Right lobe of liver (tissue), 4 donors: Measurements from ENCODE around the gene IL1RN.

Source experiments
- POLR2A ChIP-seq: fragments of 450-650 bp; IDR thresholded peaks from one replicate; pipeline ENCODE4 v1.6.1; 2017; ENCODE audit warnings: antibody characterized with exemption, mild to moderate bottlenecking
- TF ChIP-seq, protein P1 (sequence below), 4 donors: fragments of 200-600 bp in 3 of 4; fragments of 450-650 bp in 1 of 4; IDR thresholded peaks; one replicate each; pipeline versions ENCODE4 v1.5.1 to v1.8.0; 2016 to 2022; ENCODE audit warnings: antibody characterized with exemption in 4 of 4, mild to moderate bottlenecking in 2 of 4
- donor health status: DM: no; HTN: no; CAD: no.
- donor health status: DM: no; HTN: no; CAD: no.
- donor health status: DM: no; HTN: yes; CAD: no.

DNA sequence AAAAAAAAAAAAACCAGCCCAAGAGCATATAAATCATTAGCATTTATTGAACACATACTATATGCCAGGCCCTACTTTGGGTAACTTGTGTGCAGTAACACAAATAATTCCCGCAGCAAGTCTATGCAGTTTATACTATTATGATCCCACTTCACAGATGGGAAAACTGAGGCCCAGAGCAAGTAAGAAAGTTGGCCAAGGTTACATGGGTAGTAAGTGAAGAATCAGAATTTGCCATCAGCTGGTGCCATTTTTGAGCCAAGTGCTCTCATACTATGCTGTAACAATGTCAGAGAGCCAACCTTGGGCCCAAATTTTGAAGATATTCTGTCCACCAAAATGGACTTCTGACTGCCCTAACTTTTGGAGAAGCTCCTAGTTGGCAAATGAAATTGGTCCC is 32.9 kb downstream of the IL1RN start:
- TF ChIP-seq, protein P1, sequence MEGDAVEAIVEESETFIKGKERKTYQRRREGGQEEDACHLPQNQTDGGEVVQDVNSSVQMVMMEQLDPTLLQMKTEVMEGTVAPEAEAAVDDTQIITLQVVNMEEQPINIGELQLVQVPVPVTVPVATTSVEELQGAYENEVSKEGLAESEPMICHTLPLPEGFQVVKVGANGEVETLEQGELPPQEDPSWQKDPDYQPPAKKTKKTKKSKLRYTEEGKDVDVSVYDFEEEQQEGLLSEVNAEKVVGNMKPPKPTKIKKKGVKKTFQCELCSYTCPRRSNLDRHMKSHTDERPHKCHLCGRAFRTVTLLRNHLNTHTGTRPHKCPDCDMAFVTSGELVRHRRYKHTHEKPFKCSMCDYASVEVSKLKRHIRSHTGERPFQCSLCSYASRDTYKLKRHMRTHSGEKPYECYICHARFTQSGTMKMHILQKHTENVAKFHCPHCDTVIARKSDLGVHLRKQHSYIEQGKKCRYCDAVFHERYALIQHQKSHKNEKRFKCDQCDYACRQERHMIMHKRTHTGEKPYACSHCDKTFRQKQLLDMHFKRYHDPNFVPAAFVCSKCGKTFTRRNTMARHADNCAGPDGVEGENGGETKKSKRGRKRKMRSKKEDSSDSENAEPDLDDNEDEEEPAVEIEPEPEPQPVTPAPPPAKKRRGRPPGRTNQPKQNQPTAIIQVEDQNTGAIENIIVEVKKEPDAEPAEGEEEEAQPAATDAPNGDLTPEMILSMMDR (IDR thresholded peaks at IDR 0.05), result no peak
- TF ChIP-seq POLR2A, result no peak
